GM23248 (cell line): ENCODE results near the gene KIAA1671. TPM values are rescaled to one million over a fixed set of nuclear protein-coding genes. Genes with fewer than 3 reads are reported as not detected.

Source experiments
- DNase-seq: peaks from one replicate; pipeline ENCODE4 v3.0.0-alpha.2; 2015
- H2AFZ ChIP-seq: fragments of 200-600 bp; sonication (generic); 2 replicates; pipeline ENCODE4 v1.6.1; 2016; ENCODE audit warnings: antibody characterized with exemption
- H3F3A ChIP-seq: fragments of 200-600 bp; sonication (generic); 2 replicates; pipeline ENCODE4 v1.6.1; 2016; ENCODE audit warnings: mild to moderate bottlenecking, antibody characterized with exemption, mixed run types; ENCODE audit not compliant: insufficient read depth
- H3K27ac ChIP-seq: fragments of 200-600 bp; sonication (generic); 2 replicates; pipeline ENCODE4 v1.5.1; 2016; ENCODE audit warnings: mild to moderate bottlenecking
- H3K27me3 ChIP-seq: fragments of 200-600 bp; sonication (generic); replicated peaks from 2 replicates; pipeline ENCODE4 v1.6.1; 2016; ENCODE audit warnings: mild to moderate bottlenecking; ENCODE audit not compliant: insufficient read depth
- H3K36me3 ChIP-seq: fragments of 200-600 bp; sonication (generic); 2 replicates; pipeline ENCODE4 v1.6.1; 2016; ENCODE audit warnings: low read depth, mild to moderate bottlenecking
- H3K4me1 ChIP-seq: fragments of 200-600 bp; sonication (generic); 2 replicates; pipeline ENCODE4 v1.6.1; 2016; ENCODE audit warnings: mild to moderate bottlenecking; ENCODE audit not compliant: insufficient read depth
- H3K4me2 ChIP-seq: fragments of 200-600 bp; sonication (generic); one replicate; pipeline ENCODE4 v1.6.1; 2016; ENCODE audit warnings: mild to moderate bottlenecking; ENCODE audit not compliant: unreplicated experiment
- H3K4me3 ChIP-seq: fragments of 200-600 bp; sonication (generic); 2 replicates; pipeline ENCODE4 v1.5.1; 2016; ENCODE audit warnings: mild to moderate bottlenecking
- H3K79me2 ChIP-seq: fragments of 200-600 bp; sonication (generic); 2 replicates; pipeline ENCODE4 v1.6.1; 2016; ENCODE audit warnings: mild to moderate bottlenecking; ENCODE audit not compliant: insufficient read depth
- H3K9ac ChIP-seq: fragments of 200-600 bp; sonication (generic); 2 replicates; pipeline ENCODE4 v1.6.1; 2016; ENCODE audit warnings: mild to moderate bottlenecking
- H3K9me2 ChIP-seq: fragments of 200-600 bp; sonication (generic); 2 replicates; pipeline ENCODE4 v1.6.1; 2016; ENCODE audit warnings: mixed run types, mild to moderate bottlenecking, moderate library complexity; ENCODE audit not compliant: insufficient read depth
- H3K9me3 ChIP-seq: fragments of 200-600 bp; sonication (generic); one replicate; pipeline ENCODE4 v1.6.1; 2017; ENCODE audit warnings: low read depth
- H4K20me1 ChIP-seq: fragments of 200-600 bp; sonication (generic); 2 replicates; pipeline ENCODE4 v1.6.0; 2016; ENCODE audit not compliant: insufficient read depth
- EZH2 ChIP-seq: fragments of 200-600 bp; sonication (generic); IDR thresholded peaks from 2 replicates; pipeline ENCODE4 v1.6.1; 2018; ENCODE audit warnings: antibody characterized with exemption, mild to moderate bottlenecking; ENCODE audit not compliant: insufficient read depth, poor library complexity, severe bottlenecking
- EZH2phosphoT487 ChIP-seq: fragments of 200-600 bp; sonication (generic); IDR thresholded peaks from 2 replicates; pipeline ENCODE4 v1.6.1; 2018; ENCODE audit warnings: antibody characterized with exemption, moderate library complexity, mild to moderate bottlenecking, low read depth; ENCODE audit not compliant: insufficient read depth
- whole genome bisulfite sequencing, 2 experiments: methylation state at CpG; one replicate each; pipeline ENCODE4 v1.1.6; 2015 to 2017; ENCODE audit warnings: low lambda C conversion rate in 2 of 2, low coverage in 1 of 2; ENCODE audit errors: missing lambda C conversion rate in 2 of 2; 5-methylcytosine and 5-hydroxymethylcytosine counted together
- in situ Hi-C: fragments of 300-500 bp; cut with MboI; formaldehyde crosslinking; loops from 2 replicates; pipeline ENCODE4 v1.15.0; 2020
- polyA plus RNA-seq: library from polyadenylated mRNA; unstranded; fragments of >200 nt; fragmentation: Nextera tagmentation; extraction: Ambion mirVana; gene quantifications from 2 replicates; pipeline ENCODE4 v1.2.1, GENCODE V29; 2016
- total RNA-seq: library from RNA; depleted of rRNA; stranded (reverse); fragments of >200 nt; shearing (Covaris generic); gene quantifications from 2 replicates; pipeline ENCODE4 v1.2.3, GENCODE V29; 2014

KIAA1671 gene
- total and polyA plus RNA-seq, 2 experiments from 2014 or later: 0.25 to 0.76 TPM

GRCh38 chr22:24973872-24974271 is 21.4 kb downstream of the KIAA1671 start:
- DNase-seq: no peak

GRCh38 chr22:24975125-24975640 is 22.7 kb downstream of the KIAA1671 start:
- no peaks in the 10 kb centered on the region for H4K20me1 ChIP-seq
- H2AFZ ChIP-seq: no peak overlapping the region
- H3F3A ChIP-seq: no peaks in the 10 kb centered on the region
- WGBS, 2 experiments: 66 to 71% methylated on average over 5 of the region's 5 CpGs
- H3K9me3 ChIP-seq: no peaks in the 10 kb centered on the region
- no peak overlapping the region for H3K4me2 ChIP-seq
- no peaks in the 10 kb centered on the region for H3K36me3 ChIP-seq
- DNase-seq: no peak
- no peaks in the 10 kb centered on the region; the same call in 1 of the 2 replicates for H3K27me3 ChIP-seq
- in situ Hi-C loops: no loop called here
- TF ChIP-seq EZH2phosphoT487: no peak
- no peak for TF ChIP-seq EZH2
- H3K9me2 ChIP-seq: no peaks in the 10 kb centered on the region
- H3K4me1 ChIP-seq: peaks cover 11% of the 10 kb centered on the region
- H3K4me3 ChIP-seq: no peak overlapping the region
- H3K9ac ChIP-seq: no peak overlapping the region
- no peak overlapping the region for H3K27ac ChIP-seq
- H3K79me2 ChIP-seq: no peaks in the 10 kb centered on the region

More at GRCh38 chr22:24973872-24974271, 21.4 kb downstream of the KIAA1671 start:
- Histone ChIP-seq H3K27ac (no peak overlapping the region), H3K9me3 (no peaks in the 10 kb centered on the region), H3K27me3 (no peaks in the 10 kb centered on the region; the same call in 1 of the 2 replicates), H2AFZ (no peak overlapping the region), H3F3A (0 out of 2 replicates have a peak, but pooled peaks cover 9% of the 10 kb centered on the region), H3K4me3 (no peak overlapping the region), H3K4me1 (peaks cover 23% of the 10 kb centered on the region), H3K9ac (no peak overlapping the region), H3K9me2 (no peaks in the 10 kb centered on the region), H3K4me2 (no peak overlapping the region), H4K20me1 (no peaks in the 10 kb centered on the region), H3K36me3 (no peaks in the 10 kb centered on the region), H3K79me2 (no peaks in the 10 kb centered on the region)
- no peak for TF ChIP-seq EZH2
- no peak for TF ChIP-seq EZH2phosphoT487
- 66 to 75% methylated on average over 6 of the region's 6 CpGs for WGBS, 2 experiments
- in situ Hi-C loops: no loop called here

- Histone ChIP-seq H3K4me3 (no peak overlapping the region), H4K20me1 (no peaks in the 10 kb centered on the region), H3K4me2 (peak overlapping the region; percentile 16), H3K9me2 (no peaks in the 10 kb centered on the region), H3K79me2 (no peaks in the 10 kb centered on the region), H3K27ac (no peak overlapping the region), H3K27me3 (no peaks in the 10 kb centered on the region; the same call in 1 of the 2 replicates), H3K4me1 (peaks cover 6% of the 10 kb centered on the region; the same call in 1 of the 2 replicates), H3K9ac (no peak overlapping the region), H3K36me3 (no peaks in the 10 kb centered on the region), H2AFZ (peak overlapping the region; percentile 53; the same call in 1 of the 2 replicates), H3F3A (no peaks in the 10 kb centered on the region), H3K9me3 (no peaks in the 10 kb centered on the region)
- 2 to 6% methylated on average over 11 of the region's 11 CpGs for WGBS, 2 experiments
- TF ChIP-seq EZH2 (no peak), EZH2phosphoT487 (no peak)
- DNase-seq: peak; percentile 59
- in situ Hi-C loops: no loop called here
Observed at GRCh38 chr22:24975813-24976341, 23.4 kb downstream of the KIAA1671 start.

GRCh38 chr22:24976442-24977218 is 24.1 kb downstream of the KIAA1671 start:
- no peak overlapping the region for H3K27ac ChIP-seq
- H3K4me2 ChIP-seq: peak overlapping the region; percentile 16
- H3F3A ChIP-seq: no peaks in the 10 kb centered on the region
- no peak for DNase-seq
- no peaks in the 10 kb centered on the region for H3K9me2 ChIP-seq
- H3K36me3 ChIP-seq: no peaks in the 10 kb centered on the region
- H2AFZ ChIP-seq: no peak overlapping the region
- no peaks in the 10 kb centered on the region for H3K9me3 ChIP-seq
- no peaks in the 10 kb centered on the region for H4K20me1 ChIP-seq
- TF ChIP-seq EZH2: no peak
- TF ChIP-seq EZH2phosphoT487: no peak
- H3K79me2 ChIP-seq: no peaks in the 10 kb centered on the region
- H3K4me3 ChIP-seq: no peak overlapping the region
- H3K27me3 ChIP-seq: no peaks in the 10 kb centered on the region; the same call in 1 of the 2 replicates
- 31 to 33% methylated on average over 18 of the region's 18 CpGs for WGBS, 2 experiments
- in situ Hi-C loops: no loop called here
- no peak overlapping the region for H3K9ac ChIP-seq
- H3K4me1 ChIP-seq: peaks cover 6% of the 10 kb centered on the region; the same call in 1 of the 2 replicates
